SK-N-MC (cell line): ENCODE results near the gene PLA2G3.

Experiments used
- DNase-seq: peaks from one replicate; pipeline ENCODE4 v3.0.0-alpha.2; 2011; ENCODE audit warnings: low read depth, low spot score
- H3K27ac ChIP-seq: fragments of 200-600 bp; sonication (generic); 2 replicates; pipeline ENCODE4 v1.5.1; 2016; ENCODE audit warnings: mixed run types
- H3K36me3 ChIP-seq: fragments of 200-600 bp; sonication (generic); 2 replicates; pipeline ENCODE4 v1.6.1; 2017; ENCODE audit warnings: antibody characterized with exemption, low read length, mixed read lengths; ENCODE audit not compliant: insufficient read depth
- H3K4me3 ChIP-seq: fragments of 200-600 bp; sonication (generic); 2 replicates; pipeline ENCODE4 v1.5.1; 2016
- H3K9ac ChIP-seq: fragments of 200-600 bp; sonication (generic); 2 replicates; pipeline ENCODE4 v1.8.0; 2017; ENCODE audit warnings: mixed run types, mixed read lengths; ENCODE audit not compliant: insufficient read length
- H3K9me3 ChIP-seq: fragments of 200-600 bp; sonication (generic); 2 replicates; pipeline ENCODE4 v1.6.1; 2017; ENCODE audit warnings: low read depth, mild to moderate bottlenecking, antibody characterized with exemption, low read length, moderate library complexity, mixed read lengths
- EZH2 ChIP-seq: fragments of 200-600 bp; sonication (generic); IDR thresholded peaks from one replicate; pipeline ENCODE4 v1.6.1; 2017; ENCODE audit warnings: antibody characterized with exemption
- FOXP2 ChIP-seq: optimal IDR thresholded peaks from 2 replicates; pipeline ENCODE3; 2011; ENCODE audit warnings: mild to moderate bottlenecking, moderate library complexity; ENCODE audit not compliant: insufficient read depth; ENCODE audit errors: extremely low read length, control extremely low read depth
- POLR2AphosphoS5 ChIP-seq: IDR thresholded peaks from 2 replicates; pipeline ENCODE4 v1.6.1; 2012; ENCODE audit warnings: mild to moderate bottlenecking, low read depth, low read length, borderline replicate concordance

The PLA2G3 gene

DNA sequence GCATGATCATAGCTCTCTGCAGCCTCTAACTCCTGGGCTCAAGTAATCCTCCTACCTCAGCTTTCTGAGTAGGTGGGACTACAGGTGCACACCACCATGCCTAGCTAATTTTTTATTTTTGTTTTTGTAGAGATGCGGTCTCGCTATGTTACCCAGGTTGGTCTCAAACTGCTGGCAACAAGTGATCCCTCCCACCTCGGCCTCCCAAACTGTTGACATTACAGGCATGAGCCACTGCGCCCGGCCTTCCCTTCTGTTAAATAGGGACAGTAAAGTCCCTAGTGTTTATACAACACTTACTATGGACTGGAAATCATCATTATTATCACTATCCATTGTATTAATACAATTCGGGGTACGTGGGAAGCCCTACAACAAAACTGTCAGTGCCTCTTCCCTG, 45.6 kb downstream of the PLA2G3 start:
- no peak overlapping the region for H3K9ac ChIP-seq
- TF ChIP-seq EZH2: no peak
- TF ChIP-seq FOXP2: no peak
- TF ChIP-seq POLR2AphosphoS5: no peak
- DNase-seq: no peak
- H3K36me3 ChIP-seq: no peaks in the 10 kb centered on the region
- no peak overlapping the region for H3K27ac ChIP-seq
- H3K4me3 ChIP-seq: no peak overlapping the region
- H3K9me3 ChIP-seq: no peaks in the 10 kb centered on the region

DNA sequence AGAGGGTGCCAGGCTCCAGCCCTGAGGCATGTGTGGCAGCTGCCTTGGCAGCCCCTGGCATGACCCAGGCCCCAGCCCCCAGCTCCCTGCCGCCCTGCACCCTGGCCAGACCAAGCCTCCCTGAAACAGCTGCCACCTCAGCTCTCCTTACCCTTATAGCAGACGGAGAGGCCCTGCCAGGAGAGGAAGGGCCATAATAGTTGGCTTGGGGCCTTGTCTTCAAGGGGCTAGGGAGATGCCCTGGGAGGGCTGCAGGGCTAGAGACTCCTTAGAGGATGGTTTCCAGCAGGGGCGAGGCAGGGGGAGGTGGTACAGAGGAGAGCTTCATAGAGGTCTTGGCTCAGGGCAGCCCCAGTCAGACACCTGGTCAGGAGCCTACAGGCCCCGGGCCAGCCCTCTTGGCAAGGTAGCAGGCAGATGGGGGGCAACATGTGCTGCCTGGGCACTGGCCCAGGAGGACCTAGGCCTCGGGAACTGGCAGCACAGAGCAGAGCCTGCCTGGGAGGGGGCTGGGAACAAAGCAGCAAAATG, 46.2 kb downstream of the PLA2G3 start:
- Histone ChIP-seq H3K4me3 (no peak overlapping the region), H3K27ac (no peak overlapping the region), H3K36me3 (no peaks in the 10 kb centered on the region), H3K9me3 (no peaks in the 10 kb centered on the region), H3K9ac (no peak overlapping the region)
- no peak for DNase-seq
- TF ChIP-seq EZH2: no peak
- TF ChIP-seq POLR2AphosphoS5: no peak
- no peak for TF ChIP-seq FOXP2

DNA sequence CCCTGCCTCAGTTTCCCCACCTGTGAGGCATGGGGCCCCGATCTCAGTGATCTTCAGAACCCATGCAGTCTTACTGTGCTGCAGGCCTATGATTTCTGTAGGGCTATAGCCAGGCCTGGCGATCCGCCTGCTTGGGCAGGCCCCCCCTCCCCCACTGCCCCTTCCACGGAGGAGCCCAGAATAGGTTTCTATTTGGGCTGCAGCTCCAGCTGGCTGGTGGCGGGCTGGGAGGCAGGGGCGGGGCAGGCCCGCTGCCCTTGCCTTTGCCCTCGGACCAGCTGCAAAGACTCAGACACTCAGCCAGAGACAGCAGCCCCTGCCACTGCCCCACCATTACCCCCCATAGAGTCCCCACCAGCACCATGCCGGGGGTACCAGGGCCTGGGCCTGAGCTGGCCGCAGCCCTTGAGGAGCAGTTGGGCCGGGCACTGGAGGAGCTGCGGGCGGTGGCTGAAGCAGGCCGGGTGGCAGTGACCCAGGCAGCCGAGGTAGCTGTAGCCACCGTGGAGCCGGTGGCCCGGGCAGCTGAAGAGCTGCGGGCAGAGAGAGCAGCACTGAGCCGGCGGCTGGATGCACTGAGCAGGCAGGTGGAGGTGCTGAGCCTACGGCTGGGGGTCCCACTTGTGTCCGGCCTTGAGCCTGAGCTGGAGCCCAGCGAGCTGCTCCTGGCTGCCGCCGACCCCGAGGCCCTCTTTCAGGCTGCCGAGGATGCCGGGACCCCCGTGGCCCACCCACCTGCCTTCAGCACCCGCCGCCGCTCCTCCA, 47.0 kb downstream of the PLA2G3 start:
- no peak for DNase-seq
- Histone ChIP-seq H3K9ac (no peak overlapping the region), H3K27ac (no peak overlapping the region), H3K36me3 (no peaks in the 10 kb centered on the region), H3K9me3 (no peaks in the 10 kb centered on the region), H3K4me3 (no peak overlapping the region)
- TF ChIP-seq POLR2AphosphoS5: no peak

DNA sequence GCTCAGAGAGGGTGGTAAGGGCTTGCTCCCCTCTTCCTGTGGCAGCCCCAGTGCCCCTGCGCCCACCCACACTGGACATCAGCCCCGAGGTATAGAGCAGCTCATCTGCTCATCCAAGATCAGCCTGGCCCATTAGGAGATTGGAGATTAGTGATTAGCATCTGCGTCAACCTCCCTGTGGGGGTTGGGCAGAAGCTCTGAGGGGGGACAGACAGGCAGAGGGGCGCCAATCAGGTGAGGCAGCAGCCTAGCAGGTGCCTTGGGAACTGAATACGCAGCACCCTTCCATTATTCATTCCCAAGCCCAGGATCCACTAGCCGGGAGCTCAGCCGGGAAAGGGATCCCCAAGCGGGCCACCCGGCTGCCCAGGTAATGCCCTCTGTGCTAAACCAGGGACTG, 48.1 kb downstream of the PLA2G3 start:
- Histone ChIP-seq H3K9ac (no peak overlapping the region), H3K27ac (no peak overlapping the region), H3K9me3 (no peaks in the 10 kb centered on the region), H3K4me3 (no peak overlapping the region), H3K36me3 (no peaks in the 10 kb centered on the region)
- TF ChIP-seq POLR2AphosphoS5 (no peak), EZH2 (no peak), FOXP2 (no peak)
- DNase-seq: no peak

DNA sequence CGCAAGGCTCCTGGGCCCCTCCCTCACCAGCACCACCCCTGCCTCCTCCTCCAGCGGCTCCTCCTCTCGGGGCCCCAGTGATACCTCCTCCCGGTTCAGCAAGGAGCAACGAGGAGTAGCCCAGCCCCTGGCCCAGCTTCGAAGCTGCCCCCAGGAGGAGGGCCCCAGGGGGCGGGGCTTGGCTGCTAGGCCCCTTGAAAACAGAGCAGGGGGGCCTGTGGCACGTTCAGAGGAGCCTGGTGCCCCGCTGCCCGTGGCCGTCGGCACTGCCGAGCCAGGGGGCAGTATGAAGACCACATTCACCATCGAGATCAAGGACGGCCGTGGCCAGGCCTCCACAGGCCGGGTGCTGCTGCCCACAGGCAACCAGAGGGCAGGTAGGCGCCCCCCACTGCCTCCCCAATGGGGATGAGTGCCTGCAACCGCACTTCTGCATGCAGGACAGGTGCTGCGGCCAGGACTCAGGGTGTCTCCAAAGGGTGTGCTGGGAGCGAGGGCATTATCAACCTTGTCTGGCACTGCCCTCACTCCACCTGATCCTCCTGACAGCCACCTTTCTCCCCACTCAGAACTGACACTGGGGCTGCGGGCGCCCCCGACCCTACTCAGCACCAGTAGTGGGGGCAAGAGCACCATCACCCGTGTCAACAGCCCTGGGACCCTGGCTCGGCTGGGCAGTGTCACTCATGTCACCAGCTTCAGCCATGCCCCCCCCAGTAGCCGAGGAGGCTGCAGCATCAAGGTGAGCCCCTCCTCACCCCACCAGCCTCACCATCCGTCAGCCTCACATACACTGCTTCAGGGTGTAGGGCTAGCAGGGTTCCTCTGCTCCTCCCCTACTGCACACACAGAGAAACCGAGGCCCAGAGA, 49.0 kb downstream of the PLA2G3 start:
- no peak for TF ChIP-seq FOXP2
- H3K9ac ChIP-seq: no peak overlapping the region
- H3K36me3 ChIP-seq: no peaks in the 10 kb centered on the region
- no peaks in the 10 kb centered on the region for H3K9me3 ChIP-seq
- no peak overlapping the region for H3K4me3 ChIP-seq
- no peak overlapping the region for H3K27ac ChIP-seq
- DNase-seq: no peak

DNA sequence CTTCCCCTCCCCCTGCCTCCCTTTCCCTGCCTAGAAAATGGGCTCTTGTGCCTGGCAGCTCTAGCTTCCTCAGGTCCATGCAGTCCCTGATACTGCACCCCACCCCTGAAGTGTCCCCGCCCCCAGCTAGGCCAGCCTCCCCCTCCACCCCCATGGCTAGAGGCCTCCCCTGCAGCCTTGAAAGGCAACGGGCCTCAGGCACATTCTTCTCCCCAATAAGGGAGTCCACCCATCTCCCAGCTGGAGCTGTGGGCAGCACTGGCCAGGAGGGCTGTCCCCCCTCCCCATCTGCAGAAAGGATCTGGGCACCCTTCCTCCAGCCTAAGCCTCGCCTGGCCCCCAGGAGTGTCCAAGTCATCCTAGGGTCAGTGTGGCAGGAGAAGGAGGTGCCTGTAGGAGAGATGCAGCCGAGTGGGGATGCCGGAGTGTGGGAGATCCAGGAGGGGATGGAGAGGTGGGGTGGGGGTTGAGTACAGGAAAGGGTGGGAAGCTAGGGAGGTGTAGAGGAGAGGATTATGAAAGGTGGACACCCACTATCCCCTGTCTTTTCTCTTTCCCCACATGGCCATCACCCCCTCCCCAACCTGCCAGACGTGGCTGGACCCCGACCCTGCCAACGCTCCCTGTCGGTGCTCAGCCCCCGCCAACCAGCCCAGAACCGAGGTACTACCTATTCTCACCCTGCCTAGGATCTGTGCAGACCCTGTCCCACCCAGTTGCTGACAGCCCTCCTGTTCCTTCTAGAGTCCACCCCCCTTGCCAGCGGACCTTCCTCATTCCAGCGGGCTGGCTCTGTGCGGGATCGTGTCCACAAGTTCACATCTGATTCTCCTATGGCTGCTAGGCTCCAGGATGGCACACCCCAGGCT, 49.9 kb downstream of the PLA2G3 start:
- H3K9ac ChIP-seq: no peak overlapping the region
- no peak for DNase-seq

DNA sequence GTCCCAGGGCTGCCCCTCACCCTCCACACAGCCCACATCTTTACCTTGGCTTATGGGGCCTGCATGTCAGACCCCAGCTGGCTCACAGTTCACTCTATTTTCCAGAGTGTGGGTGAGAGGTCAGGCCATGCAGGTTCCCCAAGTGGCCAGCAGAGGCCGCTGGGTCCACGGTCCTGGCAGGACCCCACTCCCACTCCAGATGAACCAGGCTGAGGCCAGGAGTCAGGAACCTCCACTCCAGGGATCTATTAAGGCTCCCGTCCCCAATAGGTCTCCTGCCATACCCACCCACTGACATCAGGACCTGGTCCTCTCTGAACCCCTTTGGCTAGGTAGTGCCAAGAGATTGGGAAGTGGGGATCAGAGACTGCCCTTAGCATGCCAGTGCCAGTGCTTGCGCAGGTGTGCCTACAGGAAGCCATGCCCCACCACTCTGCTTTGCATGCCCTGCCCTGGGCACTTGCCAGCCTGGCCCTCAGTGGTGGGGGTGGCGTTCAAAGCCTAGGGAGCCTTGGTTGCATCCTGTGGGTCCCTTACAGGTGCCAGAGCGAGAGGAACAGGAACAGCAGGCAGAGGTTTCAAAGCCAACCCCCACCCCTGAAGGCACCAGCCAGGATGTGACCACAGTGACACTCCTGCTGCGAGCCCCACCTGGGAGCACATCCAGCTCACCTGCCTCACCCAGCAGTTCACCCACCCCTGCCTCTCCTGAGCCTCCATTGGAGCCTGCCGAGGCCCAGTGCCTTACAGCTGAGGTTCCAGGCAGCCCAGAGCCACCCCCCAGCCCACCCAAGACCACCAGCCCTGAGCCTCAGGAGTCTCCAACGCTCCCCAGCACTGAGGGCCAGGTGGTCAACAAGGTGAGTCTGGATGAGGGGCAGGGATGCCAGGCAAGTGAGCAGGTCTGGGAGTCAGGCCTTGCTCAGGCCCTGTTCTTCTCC, 50.9 kb downstream of the PLA2G3 start:
- H3K9ac ChIP-seq: no peak overlapping the region
- H3K27ac ChIP-seq: no peak overlapping the region
- no peaks in the 10 kb centered on the region for H3K9me3 ChIP-seq
- H3K4me3 ChIP-seq: no peak overlapping the region
- TF ChIP-seq POLR2AphosphoS5 (no peak), EZH2 (no peak), FOXP2 (no peak)
- H3K36me3 ChIP-seq: no peaks in the 10 kb centered on the region
- no peak for DNase-seq

More for the DNA sequence above, 49.9 kb downstream of the PLA2G3 start:
- H3K4me3 ChIP-seq: no peak overlapping the region
- no peaks in the 10 kb centered on the region for H3K36me3 ChIP-seq
- no peak overlapping the region for H3K27ac ChIP-seq
- no peaks in the 10 kb centered on the region for H3K9me3 ChIP-seq
- no peak for TF ChIP-seq FOXP2
- TF ChIP-seq POLR2AphosphoS5: no peak
- TF ChIP-seq EZH2: no peak
